GM21723 (cell line): Measurements from ENCODE around the gene CERT1.
A peak's percentile ranks its signal among the peaks of the same experiment; 100 is the strongest.

Source experiments
- ATAC-seq: cut with Tn5 transposase; IDR thresholded peaks from one replicate; pipeline ENCODE4 v1.9.1; 2021; ENCODE audit warnings: mild to moderate bottlenecking, moderate library complexity; ENCODE audit not compliant: unreplicated experiment

Gene CERT1

GRCh38 chr5:75414241-75414640 lies 97.2 kb downstream of the CERT1 start:
- no peak for ATAC-seq

- ATAC-seq = no peak
These were observed 99.1 kb downstream of the CERT1 start for GRCh38 chr5:75412111-75412990.

GRCh38 chr5:75405296-75405695 lies 106.1 kb downstream of the CERT1 start:
- ATAC-seq = no peak

- ATAC-seq = no peak
These were observed 116.2 kb downstream of the CERT1 start for GRCh38 chr5:75395277-75395676.

GRCh38 chr5:75389430-75389829 lies 122.0 kb downstream of the CERT1 start:
- no peak for ATAC-seq

- no peak for ATAC-seq
These were observed 123.6 kb downstream of the CERT1 start for GRCh38 chr5:75387806-75388205.

GRCh38 chr5:75384218-75384617 lies 127.2 kb downstream of the CERT1 start:
- no peak for ATAC-seq

- no peak for ATAC-seq
These were observed 130.0 kb downstream of the CERT1 start for GRCh38 chr5:75381456-75381855.

- no peak for ATAC-seq
These were observed 131.3 kb downstream of the CERT1 start for GRCh38 chr5:75380099-75380498.

GRCh38 chr5:75375414-75375813 lies 136.0 kb downstream of the CERT1 start:
- ATAC-seq = no peak

GRCh38 chr5:75374394-75374814 lies 137.0 kb downstream of the CERT1 start:
- ATAC-seq = no peak

GRCh38 chr5:75373862-75374261 lies 137.6 kb downstream of the CERT1 start:
- no peak for ATAC-seq

- no peak for ATAC-seq
These were observed 143.0 kb downstream of the CERT1 start for GRCh38 chr5:75368391-75368790.

GRCh38 chr5:75367401-75367800 lies 144.0 kb downstream of the CERT1 start:
- peak; percentile 4 for ATAC-seq

GRCh38 chr5:75366787-75367186 lies 144.6 kb downstream of the CERT1 start:
- ATAC-seq = peak; percentile 81

GRCh38 chr5:75365740-75366139 lies 145.7 kb downstream of the CERT1 start:
- no peak for ATAC-seq

GRCh38 chr5:75364571-75365280 lies 146.7 kb downstream of the CERT1 start:
- no peak for ATAC-seq

- ATAC-seq = no peak
These were observed 147.5 kb downstream of the CERT1 start for GRCh38 chr5:75363726-75364495.

GRCh38 chr5:75363111-75363510 lies 148.3 kb downstream of the CERT1 start:
- no peak for ATAC-seq

GRCh38 chr5:75362474-75362975 lies 148.9 kb downstream of the CERT1 start:
- no peak for ATAC-seq

GRCh38 chr5:75361310-75361709 lies 150.1 kb downstream of the CERT1 start:
- ATAC-seq = no peak
